H1 (cell line): Measurements from ENCODE around the gene DSTN.

Source experiments
- EP300 ChIP-seq, 2 experiments: IDR thresholded peaks; 1 replicate in 1 of 2; 2 replicates in 1 of 2; pipeline ENCODE4 v1.6.1; 2011 to 2012; ENCODE audit warnings: low read depth in 2 of 2, low read length in 2 of 2, mild to moderate bottlenecking in 2 of 2, borderline replicate concordance in 1 of 2, inconsistent platforms in 1 of 2, moderate library complexity in 1 of 2
- EZH2 ChIP-seq: fragments of 200-600 bp; sonication (generic); IDR thresholded peaks from 2 replicates; pipeline ENCODE4 v1.7.1; 2012; ENCODE audit warnings: low read depth, mild to moderate bottlenecking, moderate library complexity, low read length, inconsistent platforms; ENCODE audit not compliant: severe bottlenecking
- JUND ChIP-seq: IDR thresholded peaks from 2 replicates; pipeline ENCODE4 v1.6.1; 2011; ENCODE audit warnings: mild to moderate bottlenecking, improper control_type of control experiment, low read length
- POLR2AphosphoS5 ChIP-seq: IDR thresholded peaks from 2 replicates; pipeline ENCODE4 v1.6.1; 2011; ENCODE audit warnings: low read depth, low read length
- RFX5 ChIP-seq: IDR thresholded peaks from 2 replicates; pipeline ENCODE4 v1.6.1; 2011; ENCODE audit warnings: low read depth, low read length, improper control_type of control experiment, borderline replicate concordance
- SP4 ChIP-seq: IDR thresholded peaks from 2 replicates; pipeline ENCODE4 v1.6.1; 2012; ENCODE audit warnings: low read length, inconsistent platforms
- TAF7 ChIP-seq: optimal IDR thresholded peaks from 2 replicates; pipeline ENCODE3; 2011; ENCODE audit warnings: low read depth, mild to moderate bottlenecking, inconsistent platforms, low read length, moderate library complexity, borderline replicate concordance
- TF ChIP-seq, protein P1 (sequence below): IDR thresholded peaks from 2 replicates; pipeline ENCODE4 v1.6.1; 2012; ENCODE audit warnings: inconsistent platforms
- TF ChIP-seq, protein P2 (sequence below), 3 experiments: IDR thresholded peaks; 1 replicate in 2 of 3; 2 replicates in 1 of 3; pipeline versions ENCODE4 v1.5.1 to v1.6.1; 2011; ENCODE audit warnings: low read length in 3 of 3, mild to moderate bottlenecking in 3 of 3, inconsistent platforms in 2 of 3, low read depth in 1 of 3, moderate library complexity in 1 of 3; ENCODE audit not compliant: insufficient read depth in 1 of 3; ENCODE audit errors: control extremely low read depth in 1 of 3
- TF ChIP-seq, protein P3 (sequence below): IDR thresholded peaks from 2 replicates; pipeline ENCODE4 v1.6.1; 2011; ENCODE audit warnings: low read depth, mild to moderate bottlenecking, low read length; ENCODE audit not compliant: insufficient read depth

DNA sequence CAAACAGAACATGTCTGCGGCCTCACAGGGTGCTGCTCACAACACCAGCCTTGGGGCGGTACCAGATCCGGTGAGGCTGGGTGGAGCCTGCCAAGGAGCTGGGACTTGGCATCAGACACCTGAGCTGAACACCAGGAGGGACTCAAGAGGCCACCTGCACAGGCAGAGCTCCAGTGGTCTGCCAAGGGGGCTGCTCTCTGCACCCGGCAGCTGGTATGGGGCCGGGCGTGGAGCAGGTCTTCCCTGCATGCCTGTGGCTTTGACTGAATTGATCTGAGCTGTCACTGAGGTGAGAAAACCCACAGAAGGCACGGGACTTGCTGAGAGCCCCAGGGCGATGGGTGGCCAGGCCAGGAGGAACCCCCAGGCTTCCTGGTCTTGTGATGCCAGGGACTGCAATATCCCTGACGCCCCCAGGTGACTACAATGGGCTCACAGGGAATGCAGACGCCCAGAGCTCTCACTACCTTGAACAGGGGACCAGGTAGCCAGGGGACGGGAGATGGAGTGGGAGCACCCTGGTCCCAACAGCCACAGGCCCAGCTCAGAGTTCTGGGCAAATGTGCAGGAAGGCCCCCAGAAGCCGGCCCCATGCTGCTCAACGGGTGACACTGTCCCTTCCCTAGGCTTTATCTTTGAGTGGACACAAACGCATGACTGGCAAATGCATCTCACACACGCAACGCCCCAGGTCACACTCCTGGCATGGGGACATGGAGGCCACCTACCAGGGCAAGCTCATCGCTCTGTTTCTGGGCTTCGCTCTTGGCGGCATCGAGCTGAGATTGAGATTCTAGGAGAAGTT, 48.2 kb downstream of the DSTN start:
- TF ChIP-seq JUND (no peak), TAF7 (no peak), SP4 (no peak), EP300 (IDR thresholded peaks at IDR 0.05; ENCODE audit: borderline replicate concordance in 1 of 2, low read depth in 2 of 2, low read length in 2 of 2) (no peak), POLR2AphosphoS5 (no peak), EZH2 (no peak), RFX5 (no peak)
- TF ChIP-seq, protein P1, sequence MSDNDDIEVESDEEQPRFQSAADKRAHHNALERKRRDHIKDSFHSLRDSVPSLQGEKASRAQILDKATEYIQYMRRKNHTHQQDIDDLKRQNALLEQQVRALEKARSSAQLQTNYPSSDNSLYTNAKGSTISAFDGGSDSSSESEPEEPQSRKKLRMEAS = no peak
- TF ChIP-seq, protein P2, sequence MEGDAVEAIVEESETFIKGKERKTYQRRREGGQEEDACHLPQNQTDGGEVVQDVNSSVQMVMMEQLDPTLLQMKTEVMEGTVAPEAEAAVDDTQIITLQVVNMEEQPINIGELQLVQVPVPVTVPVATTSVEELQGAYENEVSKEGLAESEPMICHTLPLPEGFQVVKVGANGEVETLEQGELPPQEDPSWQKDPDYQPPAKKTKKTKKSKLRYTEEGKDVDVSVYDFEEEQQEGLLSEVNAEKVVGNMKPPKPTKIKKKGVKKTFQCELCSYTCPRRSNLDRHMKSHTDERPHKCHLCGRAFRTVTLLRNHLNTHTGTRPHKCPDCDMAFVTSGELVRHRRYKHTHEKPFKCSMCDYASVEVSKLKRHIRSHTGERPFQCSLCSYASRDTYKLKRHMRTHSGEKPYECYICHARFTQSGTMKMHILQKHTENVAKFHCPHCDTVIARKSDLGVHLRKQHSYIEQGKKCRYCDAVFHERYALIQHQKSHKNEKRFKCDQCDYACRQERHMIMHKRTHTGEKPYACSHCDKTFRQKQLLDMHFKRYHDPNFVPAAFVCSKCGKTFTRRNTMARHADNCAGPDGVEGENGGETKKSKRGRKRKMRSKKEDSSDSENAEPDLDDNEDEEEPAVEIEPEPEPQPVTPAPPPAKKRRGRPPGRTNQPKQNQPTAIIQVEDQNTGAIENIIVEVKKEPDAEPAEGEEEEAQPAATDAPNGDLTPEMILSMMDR (IDR thresholded peaks at IDR 0.05; ENCODE audit: control extremely low read depth in 1 of 3, insufficient read depth in 1 of 3, low read depth in 1 of 3, low read length in 3 of 3) = no peak
- TF ChIP-seq, protein P3, sequence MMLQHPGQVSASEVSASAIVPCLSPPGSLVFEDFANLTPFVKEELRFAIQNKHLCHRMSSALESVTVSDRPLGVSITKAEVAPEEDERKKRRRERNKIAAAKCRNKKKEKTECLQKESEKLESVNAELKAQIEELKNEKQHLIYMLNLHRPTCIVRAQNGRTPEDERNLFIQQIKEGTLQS = no peak
